ENCODE measurements around the gene CPSF6. TPM values are rescaled to one million over a fixed set of nuclear protein-coding genes. Genes with fewer than 3 reads are reported as not detected.

The CPSF6 gene
- total and polyA plus RNA-seq, 8 donors = 54.8 to 161 (median 127) TPM

- intact Hi-C loops (cut with DNase I) = no loop called here
- no peaks in the 10 kb centered on the region for H3K4me1 ChIP-seq
- peaks cover 0 to 59% of the 10 kb centered on the region in 2 donors for H3K36me3 ChIP-seq
These were observed 26.8 kb downstream of the CPSF6 start for GRCh38 chr12:69266036-69266635.

GRCh38 chr12:69269736-69270135 lies 30.4 kb downstream of the CPSF6 start:
- TF ChIP-seq CTCF (IDR thresholded peaks at IDR 0.05) = no peak
- no peaks in the 10 kb centered on the region for H3K27me3 ChIP-seq
- H3K4me3 ChIP-seq = no peak overlapping the region
- H3K27ac ChIP-seq = no peak overlapping the region
- DNase-seq (no peak), ATAC-seq (no peak)
- H3K4me1 ChIP-seq = peaks cover 0 to under 1% of the 10 kb centered on the region in 2 donors
- no peaks in the 10 kb centered on the region for H3K9me3 ChIP-seq
- peaks cover 0 to 28% of the 10 kb centered on the region in 2 donors for H3K36me3 ChIP-seq
- intact Hi-C loops (cut with DNase I) = no loop called here

More at GRCh38 chr12:69266036-69266635, 26.8 kb downstream of the CPSF6 start:
- ATAC-seq = no peak
- no peak for TF ChIP-seq CTCF (IDR thresholded peaks at IDR 0.05)
- H3K9me3 ChIP-seq = no peaks in the 10 kb centered on the region
- H3K27me3 ChIP-seq = no peaks in the 10 kb centered on the region
- no peak for DNase-seq
- no peak overlapping the region for H3K27ac ChIP-seq
- H3K4me3 ChIP-seq = no peak overlapping the region

GRCh38 chr12:69272511-69272910 lies 33.1 kb downstream of the CPSF6 start:
- TF ChIP-seq CTCF (IDR thresholded peaks at IDR 0.05) = no peak
- ATAC-seq (no peak), DNase-seq (no peak)
- Histone ChIP-seq H3K36me3 (peaks cover 0 to 20% of the 10 kb centered on the region in 2 donors), H3K27me3 (no peaks in the 10 kb centered on the region), H3K4me1 (peaks cover 7 to 9% of the 10 kb centered on the region in 2 donors), H3K9me3 (no peaks in the 10 kb centered on the region), H3K4me3 (no peak overlapping the region), H3K27ac (no peak overlapping the region)
- intact Hi-C loops (cut with DNase I) = no loop called here

- ATAC-seq (no peak), DNase-seq (no peak)
- H3K9me3 ChIP-seq = no peaks in the 10 kb centered on the region
- no peak overlapping the region for H3K4me3 ChIP-seq
- peaks cover 0 to 11% of the 10 kb centered on the region in 2 donors for H3K36me3 ChIP-seq
- intact Hi-C loops (cut with DNase I) = no loop called here
- H3K4me1 ChIP-seq = peaks cover 7 to 9% of the 10 kb centered on the region in 2 donors
- no peaks in the 10 kb centered on the region for H3K27me3 ChIP-seq
- no peak for TF ChIP-seq CTCF (IDR thresholded peaks at IDR 0.05)
- H3K27ac ChIP-seq = no peak overlapping the region
These were observed 35.5 kb downstream of the CPSF6 start for GRCh38 chr12:69274861-69275260.

- ATAC-seq (peak; percentile 54), DNase-seq (peak in 1 of 4 donors; percentile 5)
- no peak for TF ChIP-seq CTCF (IDR thresholded peaks at IDR 0.05)
- intact Hi-C loops (cut with DNase I) = no loop called here
- peaks cover 0 to 5% of the 10 kb centered on the region in 2 donors for H3K36me3 ChIP-seq
- H3K27ac ChIP-seq = no peak overlapping the region
- no peaks in the 10 kb centered on the region for H3K9me3 ChIP-seq
- peaks cover 7 to 9% of the 10 kb centered on the region in 2 donors for H3K4me1 ChIP-seq
- H3K27me3 ChIP-seq = no peaks in the 10 kb centered on the region
- H3K4me3 ChIP-seq = no peak overlapping the region
These were observed 36.1 kb downstream of the CPSF6 start for GRCh38 chr12:69275471-69275891.

All from left lung (tissue), 10 donors.